SK-MEL-5 (cell line): ENCODE measurements around the gene GFPT1. TPM values are rescaled to one million over a fixed set of nuclear protein-coding genes. Genes with fewer than 3 reads are reported as not detected.
"Not testable (repeated sequence)": the region's sequence is repeated elsewhere in the genome, so short reads cannot be mapped to it uniquely, and the experiment has no call there.

ENCODE experiments used
- DNase-seq: peaks from one replicate; pipeline ENCODE4 v3.0.0-alpha.2; 2016; ENCODE audit warnings: low read depth, low spot score
- in situ Hi-C: cut with HindIII; loops from 2 replicates; pipeline ENCODE4 v1.10.0; 2016; ENCODE audit warnings: low sequenced_read_pairs, high pct_unique_total_duplicates, low pct_unique_long_range_greater_than_20kb
- polyA plus RNA-seq, 2 experiments: library from polyadenylated mRNA; depleted of rRNA; stranded (reverse); fragments of >200 nt; gene quantifications; 2 replicates each; pipeline ENCODE4 v1.2.3, GENCODE V29; 2015
- total RNA-seq: library from RNA; depleted of rRNA; stranded (reverse); fragments of >200 nt; shearing (Covaris generic); gene quantifications from 2 replicates; pipeline ENCODE4 v1.2.3, GENCODE V29; 2014; rRNA removed

GFPT1 gene
- 34.8 and 38.1 TPM in 2 replicates for total RNA-seq
- polyA plus RNA-seq (2015; cell fraction: cytosol; rRNA removed), result 23.5 and 33.7 TPM in 2 replicates
- polyA plus RNA-seq (2015; cell fraction: nucleus; rRNA removed), result 14.0 and 15.4 TPM in 2 replicates

- DNase-seq, result peak; percentile 94
- in situ Hi-C loops, result no loop called here
Observed at GRCh38 chr2:69386789-69387734, at the start of gene GFPT1. TSS of gene GFPT1 (minus strand) at chr2:69387227. CDS start at chr2:69387071, 156 bp downstream.

- in situ Hi-C loops, result no loop called here
- DNase-seq, result no peak
Observed at GRCh38 chr2:69436596-69436937, 49.5 kb upstream of the GFPT1 start.

GRCh38 chr2:69434753-69435152 lies 47.7 kb upstream of the GFPT1 start:
- in situ Hi-C loops, result no loop called here

GRCh38 chr2:69429491-69430183 lies 42.6 kb upstream of the GFPT1 start:
- DNase-seq, result no peak
- in situ Hi-C loops, result no loop called here

More at GRCh38 chr2:69434753-69435152, 47.7 kb upstream of the GFPT1 start:
- DNase-seq, result no peak

DNA sequence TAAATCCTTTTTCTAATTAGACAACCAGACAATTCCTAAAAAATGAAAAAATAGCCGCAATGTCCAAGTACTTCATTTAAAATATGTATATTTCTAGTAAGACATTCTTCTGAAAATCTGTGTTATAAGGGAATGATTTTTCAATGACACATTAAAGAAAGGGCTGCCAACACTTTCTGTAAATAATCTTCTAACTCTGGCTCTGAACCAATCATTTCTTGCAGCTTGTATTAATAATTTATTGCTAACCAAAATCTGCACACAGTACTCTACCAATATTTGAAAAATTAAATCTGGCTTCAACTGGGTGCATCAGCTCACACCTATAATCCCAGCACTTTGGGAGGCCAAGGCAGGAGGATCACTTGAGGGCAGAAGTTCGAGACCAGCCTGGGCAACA lies 42.0 kb upstream of the GFPT1 start:
- DNase-seq, result no peak
- in situ Hi-C loops, result no loop called here

- no peak for DNase-seq
- in situ Hi-C loops, result no loop called here
Observed at GRCh38 chr2:69424419-69424818, 37.4 kb upstream of the GFPT1 start.

DNA sequence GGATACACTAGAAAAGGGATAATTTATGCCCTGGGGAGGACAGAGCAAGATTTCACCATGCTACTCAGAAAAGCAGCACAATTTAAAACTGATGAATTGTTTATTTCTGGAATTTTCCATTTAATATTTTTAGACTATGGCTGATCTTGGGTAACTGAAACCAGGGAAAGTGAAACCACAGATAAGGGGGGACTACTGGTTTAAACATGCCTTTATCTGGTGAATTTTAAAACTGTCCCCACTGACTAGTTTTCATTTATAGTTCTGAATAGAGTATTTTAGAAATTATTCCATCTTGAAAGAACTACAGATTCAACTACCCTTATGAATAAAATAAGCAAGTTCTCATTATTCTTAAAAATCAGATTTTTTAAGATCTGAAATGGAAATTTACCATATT lies 35.2 kb upstream of the GFPT1 start:
- DNase-seq, result no peak
- in situ Hi-C loops, result no loop called here

DNA sequence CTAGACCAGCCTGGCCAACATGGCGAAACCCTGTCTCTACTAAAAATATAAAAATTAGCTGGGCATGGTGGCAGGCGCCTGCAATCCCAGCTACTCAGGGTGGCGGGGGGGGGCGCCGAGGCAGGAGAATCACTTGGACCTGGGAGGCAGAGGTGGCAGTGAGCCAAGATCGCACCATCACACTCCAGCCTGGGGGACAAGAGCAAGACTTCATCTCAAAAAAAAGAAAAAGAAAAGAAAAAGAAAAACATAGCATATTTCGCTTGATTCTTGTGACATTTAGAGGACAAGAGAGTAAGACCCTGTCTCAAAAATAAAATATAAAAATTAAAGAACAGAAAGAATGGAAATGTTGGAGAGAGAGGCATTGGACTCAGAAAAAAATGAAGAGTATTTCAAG lies 32.1 kb upstream of the GFPT1 start:
- in situ Hi-C loops, DNase-seq: not testable (repeated sequence)

DNA sequence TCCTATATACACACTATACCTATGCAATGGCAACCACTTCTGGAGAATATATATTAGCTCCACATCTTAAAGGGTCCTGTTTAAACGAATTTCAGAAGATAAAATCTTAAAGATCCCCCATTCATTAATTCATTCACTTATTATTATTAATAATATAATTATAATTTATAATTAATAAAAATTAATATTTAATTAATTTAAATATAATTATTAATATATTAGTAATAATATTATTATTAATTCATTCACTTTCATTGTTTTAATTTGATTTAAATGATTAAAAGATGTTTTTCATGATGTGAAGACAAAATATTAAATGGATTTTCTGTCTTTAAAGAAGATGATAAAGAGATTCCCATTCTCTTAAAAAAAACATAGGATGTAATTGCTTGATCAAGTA lies 29.1 kb upstream of the GFPT1 start:
- DNase-seq, result no peak
- in situ Hi-C loops, result no loop called here

DNA sequence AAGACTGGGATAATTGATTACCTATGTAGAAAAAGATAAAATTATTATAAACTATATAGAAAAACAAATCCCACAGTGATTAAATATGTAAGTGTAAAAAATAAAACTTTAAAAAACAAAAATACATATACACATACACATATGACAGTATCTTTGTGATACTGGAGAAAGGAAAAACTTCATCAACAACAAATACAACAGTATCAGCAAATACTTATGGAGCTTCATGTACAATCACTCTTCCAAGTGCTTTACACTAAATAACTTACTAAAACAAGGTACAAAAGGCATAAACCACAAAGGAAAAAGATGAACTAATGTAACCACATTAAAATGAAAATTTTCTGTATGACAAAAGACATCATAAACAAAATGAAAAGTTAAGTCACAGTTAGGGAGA lies 24.1 kb upstream of the GFPT1 start:
- DNase-seq, result no peak
- in situ Hi-C loops, result no loop called here

GRCh38 chr2:69405306-69405705 lies 18.3 kb upstream of the GFPT1 start:
- in situ Hi-C loops, result no loop called here
- DNase-seq, result no peak

DNA sequence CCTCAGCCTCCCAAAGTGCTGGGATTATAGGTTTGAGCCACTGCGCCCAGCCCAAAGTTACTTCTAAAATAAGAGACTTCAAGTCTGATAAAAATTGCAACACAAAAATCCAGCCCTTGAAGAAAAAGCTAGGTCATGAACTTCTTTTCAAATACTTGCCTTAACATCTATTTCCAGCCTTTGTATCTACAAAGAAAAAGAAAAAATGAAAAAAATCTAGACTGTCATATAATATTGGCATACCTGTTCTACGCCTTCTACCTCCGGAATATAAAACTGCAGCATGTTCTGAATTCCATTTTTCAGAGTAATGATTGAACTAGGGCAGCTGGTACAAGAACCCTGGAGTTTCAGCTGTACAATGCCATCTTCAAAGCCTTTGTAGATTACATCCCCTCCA lies 13.1 kb upstream of the GFPT1 start:
- in situ Hi-C loops, result no loop called here
- DNase-seq, result no peak

GRCh38 chr2:69397234-69397633 lies 10.2 kb upstream of the GFPT1 start:
- no peak for DNase-seq
- in situ Hi-C loops, result no loop called here

DNA sequence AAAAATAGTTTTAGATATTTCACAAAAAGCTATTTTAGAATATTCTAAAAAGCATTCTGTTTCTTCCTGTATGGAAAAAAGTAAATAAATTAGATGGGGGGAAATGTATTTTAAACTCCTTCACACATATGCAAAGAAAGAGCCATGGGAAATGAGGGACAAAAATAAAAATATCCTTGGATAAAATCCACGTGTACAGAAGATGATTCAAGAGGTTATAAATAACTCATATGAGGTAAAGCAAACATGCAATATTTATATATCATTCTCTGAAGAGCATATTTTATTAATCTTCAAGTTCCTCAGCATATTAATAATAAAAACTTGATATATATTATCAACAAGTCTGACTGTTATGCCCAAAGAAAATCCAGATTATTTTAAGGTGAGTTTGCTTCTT lies 8.8 kb upstream of the GFPT1 start:
- DNase-seq, result no peak
- in situ Hi-C loops, result no loop called here

DNA sequence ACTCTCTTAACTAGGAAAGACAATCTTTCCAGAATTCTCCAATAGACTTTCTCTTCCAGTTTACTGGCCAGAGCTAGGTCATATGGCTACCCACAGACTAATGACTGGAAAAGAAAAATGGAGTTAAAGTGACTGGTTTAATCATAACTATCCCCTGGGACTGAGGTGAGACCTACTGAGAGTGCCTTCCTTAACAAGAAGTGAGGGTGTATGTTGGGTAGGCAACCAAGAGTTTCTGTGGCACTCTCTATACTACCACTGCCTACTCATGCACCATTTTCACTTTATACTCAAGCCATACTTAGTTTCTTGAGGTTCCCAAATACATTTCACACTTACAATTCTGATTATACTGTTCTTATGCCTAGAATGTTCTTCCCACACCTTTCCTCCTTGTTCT lies 6.9 kb upstream of the GFPT1 start:
- in situ Hi-C loops, result no loop called here
- no peak for DNase-seq

- in situ Hi-C loops, result no loop called here
- DNase-seq, result no peak
Observed at GRCh38 chr2:69390471-69390870, 3.4 kb upstream of the GFPT1 start.

DNA sequence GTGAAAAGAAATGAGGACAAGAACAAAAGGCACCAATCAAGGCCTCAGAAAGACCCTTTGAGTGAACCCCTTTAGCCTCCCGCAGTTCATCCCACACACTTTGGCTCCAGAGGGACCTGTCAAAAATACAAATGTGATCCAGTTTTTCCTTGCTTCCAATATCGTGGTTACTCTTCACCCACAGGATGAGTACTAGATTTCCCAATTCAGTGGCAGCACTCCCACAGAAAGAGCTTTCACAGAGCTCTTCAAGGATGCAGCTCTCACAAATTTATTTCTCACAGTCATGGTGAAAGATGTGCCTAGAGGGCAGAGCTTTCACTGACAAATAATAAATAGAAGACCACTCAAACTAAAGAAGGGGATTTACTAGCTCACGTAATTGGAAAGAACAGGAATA lies 3.0 kb upstream of the GFPT1 start:
- in situ Hi-C loops, result no loop called here
- DNase-seq, result peak; percentile 21

DNA sequence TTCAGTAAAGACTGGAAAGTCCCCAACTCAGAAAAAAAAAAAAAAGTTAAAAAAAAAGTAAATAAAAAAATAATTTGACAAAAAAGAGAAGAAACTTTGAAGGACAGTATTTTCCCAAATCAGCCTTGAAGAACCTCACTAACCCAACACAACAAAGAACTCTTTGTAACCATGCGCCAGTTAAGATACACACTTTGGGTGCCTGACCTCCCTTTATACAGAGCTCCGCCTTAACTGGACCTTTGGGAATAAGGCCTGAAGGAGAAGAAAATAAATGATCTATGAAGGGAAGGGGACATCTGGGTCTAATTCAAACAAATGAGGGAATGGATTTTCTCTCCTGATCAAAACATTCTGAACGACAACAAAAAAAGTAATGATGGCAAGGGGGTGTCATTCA lies 2.2 kb upstream of the GFPT1 start:
- in situ Hi-C loops, result no loop called here
- peak; percentile 93 for DNase-seq
